Caco-2 (cell line): ENCODE data around the gene FA2H. TPM values are rescaled to one million over a fixed set of nuclear protein-coding genes. Genes with fewer than 3 reads are reported as not detected.

Experiments used
- Bru-seq: library from RNA; stranded (reverse); fragments of 400-500 nt; gene quantifications from one replicate; lab custom pipeline; 2021; lab: Mats Ljungman, UMichigan
- BruChase-seq, 2 experiments: library from RNA; stranded (reverse); fragments of 400-500 nt; gene quantifications; one replicate each; lab custom pipeline; 2021; lab: Mats Ljungman, UMichigan
- BruUV-seq: library from RNA; stranded (reverse); fragments of 400-500 nt; replicated peaks from 2 replicates; lab custom pipeline; 2021; lab: Mats Ljungman, UMichigan
- CTCF ChIA-PET: fragments of 300-600 bp; sonication (Branson Sonifier 250); formaldehyde crosslinking; loops from one replicate; lab custom pipeline; 2022; ENCODE audit warnings: antibody characterized with exemption; lab: Charles Lee
- POLR2A ChIA-PET: fragments of 300-600 bp; sonication (Branson Sonifier 250); formaldehyde crosslinking; loops from one replicate; lab custom pipeline; 2022; ENCODE audit warnings: antibody characterized with exemption; lab: Charles Lee
- DNase-seq, 2 experiments: peaks; one replicate each; pipeline versions ENCODE4 v3.0.0 to v3.0.0-alpha.2; 2020 to 2022
- H3K27me3 ChIP-seq: replicated peaks from 2 replicates; pipeline ENCODE4 v1.6.0; 2011; ENCODE audit warnings: low read length; ENCODE audit not compliant: control insufficient read depth, insufficient read depth
- H3K36me3 ChIP-seq: 2 replicates; pipeline ENCODE4 v1.5.1; 2011; ENCODE audit warnings: low read length; ENCODE audit not compliant: control insufficient read depth, insufficient read depth
- H3K4me1 ChIP-seq: fragments of 250-450 bp; sonication (Bioruptor Pico); 2 replicates; pipeline ENCODE4 v1.5.1; 2020; ENCODE audit warnings: mild to moderate bottlenecking
- H3K4me3 ChIP-seq: 2 replicates; pipeline ENCODE4 v1.5.1; 2011; ENCODE audit warnings: low read depth, mild to moderate bottlenecking, control low read depth, low read length
- H3K9me3 ChIP-seq: fragments of 250-450 bp; sonication (Bioruptor Pico); 2 replicates; pipeline ENCODE4 v1.5.1; 2020; ENCODE audit warnings: mild to moderate bottlenecking, moderate library complexity
- H3K27ac Mint-ChIP-seq: one replicate; pipeline ENCODE4 v1.8.0; 2022; ENCODE audit warnings: mixed read lengths; ENCODE audit not compliant: unreplicated experiment
- H3K27me3 Mint-ChIP-seq: one replicate; pipeline ENCODE4 v1.8.0; 2022; ENCODE audit warnings: mixed read lengths; ENCODE audit not compliant: insufficient read depth, unreplicated experiment
- H3K36me3 Mint-ChIP-seq: one replicate; pipeline ENCODE4 v1.8.0; 2022; ENCODE audit warnings: mild to moderate bottlenecking, mixed read lengths; ENCODE audit not compliant: insufficient read depth, unreplicated experiment
- H3K4me1 Mint-ChIP-seq: one replicate; pipeline ENCODE4 v1.8.0; 2022; ENCODE audit warnings: low read depth, mixed read lengths; ENCODE audit not compliant: unreplicated experiment
- H3K4me3 Mint-ChIP-seq: one replicate; pipeline ENCODE4 v1.8.0; 2022; ENCODE audit warnings: mild to moderate bottlenecking, moderate library complexity, mixed read lengths; ENCODE audit not compliant: unreplicated experiment
- H3K9me3 Mint-ChIP-seq: one replicate; pipeline ENCODE4 v1.8.0; 2022; ENCODE audit warnings: mixed read lengths; ENCODE audit not compliant: unreplicated experiment
- intact Hi-C: fragments of 100-400 bp; cut with micrococcal nuclease; formaldehyde crosslinking; loops from one replicate; pipeline ENCODE4 v1.10.0; 2022; ENCODE audit not compliant: unreplicated experiment
- long read RNA-seq: library from polyadenylated mRNA; stranded (forward); transcript quantifications from one replicate; pipeline ENCODE4 v2.0.0, GENCODE V29; 2022
- total RNA-seq: library from RNA; stranded (reverse); gene quantifications from 2 replicates; pipeline ENCODE4 v1.2.3, GENCODE V29; 2022
- TF ChIP-seq, protein P1 (sequence below), 2 experiments: fragments of 200-600 bp in 1 of 2; IDR thresholded peaks; 1 replicate in 1 of 2; 2 replicates in 1 of 2; pipeline versions ENCODE4 v1.5.1 to v1.8.0; 2011 to 2022; ENCODE audit warnings: antibody characterized with exemption in 1 of 2, control low read depth in 1 of 2, inconsistent platforms in 1 of 2, low read depth in 1 of 2, low read length in 1 of 2, mild to moderate bottlenecking in 1 of 2, moderate library complexity in 1 of 2; ENCODE audit not compliant: insufficient read depth in 1 of 2, severe bottlenecking in 1 of 2, unreplicated experiment in 1 of 2

The FA2H gene, protein sequence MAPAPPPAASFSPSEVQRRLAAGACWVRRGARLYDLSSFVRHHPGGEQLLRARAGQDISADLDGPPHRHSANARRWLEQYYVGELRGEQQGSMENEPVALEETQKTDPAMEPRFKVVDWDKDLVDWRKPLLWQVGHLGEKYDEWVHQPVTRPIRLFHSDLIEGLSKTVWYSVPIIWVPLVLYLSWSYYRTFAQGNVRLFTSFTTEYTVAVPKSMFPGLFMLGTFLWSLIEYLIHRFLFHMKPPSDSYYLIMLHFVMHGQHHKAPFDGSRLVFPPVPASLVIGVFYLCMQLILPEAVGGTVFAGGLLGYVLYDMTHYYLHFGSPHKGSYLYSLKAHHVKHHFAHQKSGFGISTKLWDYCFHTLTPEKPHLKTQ
- total RNA-seq (20.1 and 21.3 TPM in 2 replicates), Bru-seq, nascent RNA (percentile 55 among the genes with signal in this experiment), BruChase-seq, experiment 1, labeled RNA remaining after a 2-hour chase (percentile 56 among the genes with signal in this experiment), BruChase-seq, experiment 2, labeled RNA remaining after a 6-hour chase (percentile 58 among the genes with signal in this experiment)
- long read RNA-seq, transcript FA2H-201 (7 exons, 2,424 nt) = major isoform, 25 of 40 reads
- long read RNA-seq, partial matches to known transcripts = 8 of 40 reads
- long read RNA-seq, other reads (novel, unspliced or antisense) = 4 of 40 reads

GRCh38 chr16:74774223-74775139 lies at the start of gene FA2H:
FA2H (minus strand) TSS chr16:74774820; CDS start chr16:74774755, 65 bp downstream.
- Histone ChIP-seq H3K27me3 (no peaks in the 10 kb centered on the region), H3K9me3 (no peaks in the 10 kb centered on the region), H3K4me1 (peaks cover 7% of the 10 kb centered on the region; the same call in 1 of the 2 replicates), H3K36me3 (no peaks in the 10 kb centered on the region), H3K4me3 (peak within 1 kb of the TSS; percentile 82)
- Mint-ChIP-seq H3K4me3 (peak within 1 kb of the TSS; percentile 98), H3K4me1 (peaks cover 18% of the 10 kb centered on the region), H3K27me3 (no peaks in the 10 kb centered on the region), H3K36me3 (no peaks in the 10 kb centered on the region), H3K9me3 (no peaks in the 10 kb centered on the region), H3K27ac (peak within 1 kb of the TSS; percentile 84)
- TF ChIP-seq, protein P1, sequence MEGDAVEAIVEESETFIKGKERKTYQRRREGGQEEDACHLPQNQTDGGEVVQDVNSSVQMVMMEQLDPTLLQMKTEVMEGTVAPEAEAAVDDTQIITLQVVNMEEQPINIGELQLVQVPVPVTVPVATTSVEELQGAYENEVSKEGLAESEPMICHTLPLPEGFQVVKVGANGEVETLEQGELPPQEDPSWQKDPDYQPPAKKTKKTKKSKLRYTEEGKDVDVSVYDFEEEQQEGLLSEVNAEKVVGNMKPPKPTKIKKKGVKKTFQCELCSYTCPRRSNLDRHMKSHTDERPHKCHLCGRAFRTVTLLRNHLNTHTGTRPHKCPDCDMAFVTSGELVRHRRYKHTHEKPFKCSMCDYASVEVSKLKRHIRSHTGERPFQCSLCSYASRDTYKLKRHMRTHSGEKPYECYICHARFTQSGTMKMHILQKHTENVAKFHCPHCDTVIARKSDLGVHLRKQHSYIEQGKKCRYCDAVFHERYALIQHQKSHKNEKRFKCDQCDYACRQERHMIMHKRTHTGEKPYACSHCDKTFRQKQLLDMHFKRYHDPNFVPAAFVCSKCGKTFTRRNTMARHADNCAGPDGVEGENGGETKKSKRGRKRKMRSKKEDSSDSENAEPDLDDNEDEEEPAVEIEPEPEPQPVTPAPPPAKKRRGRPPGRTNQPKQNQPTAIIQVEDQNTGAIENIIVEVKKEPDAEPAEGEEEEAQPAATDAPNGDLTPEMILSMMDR (IDR thresholded peaks at IDR 0.05; ENCODE audit: insufficient read depth in 1 of 2, low read depth in 1 of 2, low read length in 1 of 2, severe bottlenecking in 1 of 2, unreplicated experiment in 1 of 2) = peak; percentile 38 to 65
- peak; percentile 97 to 100 for DNase-seq
- no TSS peak for BruUV-seq
- CTCF ChIA-PET = interaction anchor here (0.6 to 3.6 kb wide), 19 partner anchors 8 to 337 kb away, joined by 3 to 38 read pairs (median 5); partner anchors contain the start of genes MLKL and WDR59
- intact Hi-C loops = loop anchor here (1.0 to 5.0 kb wide), 4 partner anchors 39 to 88 kb away; no protein-coding TSS in a partner anchor
- POLR2A ChIA-PET = interaction anchor here (0.5 to 1.8 kb wide), 6 partner anchors 22 to 815 kb away, joined by 3 to 10 read pairs (median 3); partner anchors contain the start of gene RFWD3

DNA sequence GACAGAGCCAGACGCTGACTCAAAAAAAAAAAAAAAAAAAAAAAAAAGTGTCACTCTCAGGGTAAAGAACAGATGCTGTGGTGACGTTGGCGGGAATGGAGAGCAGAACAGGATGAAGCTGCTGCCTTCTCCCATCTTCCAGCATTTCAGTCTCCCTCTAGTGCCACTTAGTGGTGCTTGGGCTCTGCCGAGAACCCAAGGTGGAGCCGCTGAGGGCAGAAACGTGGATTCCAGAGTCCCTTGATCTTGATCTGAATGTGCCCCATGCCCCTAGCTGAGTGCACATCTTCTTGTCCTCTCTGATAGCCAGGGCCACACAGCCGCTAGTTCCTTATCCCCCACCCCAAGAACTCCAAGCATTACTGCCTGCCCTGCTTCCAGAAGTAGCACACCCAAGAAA lies 43.2 kb upstream of the FA2H start:
- Mint-ChIP-seq H3K4me1 (peaks cover 9% of the 10 kb centered on the region), H3K36me3 (no peaks in the 10 kb centered on the region), H3K27me3 (no peaks in the 10 kb centered on the region), H3K27ac (no peak overlapping the region), H3K9me3 (peaks cover 14% of the 10 kb centered on the region), H3K4me3 (no peak overlapping the region)
- no peaks in the 10 kb centered on the region for H3K9me3 ChIP-seq
- BruUV-seq = no TSS peak
- no peak overlapping the region for H3K4me3 ChIP-seq
- DNase-seq = no peak
- H3K27me3 ChIP-seq = no peaks in the 10 kb centered on the region
- ChIA-PET CTCF (interaction anchor here (0.7 to 1.2 kb wide), 3 partner anchors 12 to 45 kb away, joined by 3 to 5 read pairs (median 5); no protein-coding TSS in a partner anchor), POLR2A (no interaction called here)
- TF ChIP-seq, protein P1 (IDR thresholded peaks at IDR 0.05; ENCODE audit: insufficient read depth in 1 of 2, low read depth in 1 of 2, low read length in 1 of 2, severe bottlenecking in 1 of 2, unreplicated experiment in 1 of 2) = peak in 1 of 2 experiments; percentile 37
- intact Hi-C loops = no loop called here
- peaks cover 12% of the 10 kb centered on the region for H3K4me1 ChIP-seq
- H3K36me3 ChIP-seq = no peaks in the 10 kb centered on the region
